IMR-90 (cell line): ENCODE measurements around the gene NNMT. TPM values are rescaled to one million over a fixed set of nuclear protein-coding genes. Genes with fewer than 3 reads are reported as not detected.
A peak's percentile ranks its signal among the peaks of the same experiment; 100 is the strongest.

Experiments
- ATAC-seq: fragments of 200-7000 bp; cut with Tn5 transposase; 2 replicates; pipeline ENCODE4 v1.9.1; 2020; ENCODE audit warnings: low read depth, mild to moderate bottlenecking, moderate library complexity
- BruUV-seq: library from RNA; stranded (reverse); fragments of 400-500 nt; replicated peaks from 2 replicates; lab custom pipeline; 2021; lab: Mats Ljungman, UMichigan
- CTCF ChIA-PET: fragments of 300-600 bp; formaldehyde crosslinking; extraction: SDS; loops from one replicate; lab custom pipeline; 2021; ENCODE audit warnings: antibody characterized with exemption; lab: Yijun Ruan, JAX
- POLR2A ChIA-PET: fragments of 300-600 bp; sonication (Branson Sonifier 250); formaldehyde crosslinking; loops from one replicate; lab custom pipeline; 2022; ENCODE audit warnings: antibody characterized with exemption; ENCODE audit not compliant: unreplicated experiment; lab: Charles Lee
- DNase-seq: peaks from one replicate; pipeline ENCODE4 v3.0.0; 2013
- H2AFZ ChIP-seq: replicated peaks from 2 replicates; pipeline ENCODE3; 2013; ENCODE audit warnings: low read length, mild to moderate bottlenecking; ENCODE audit not compliant: poor library complexity
- H2AK5ac ChIP-seq: 2 replicates; pipeline ENCODE4 v1.6.1; 2013; ENCODE audit warnings: low read depth, low read length, inconsistent platforms
- H2AK9ac ChIP-seq: replicated peaks from 2 replicates; pipeline ENCODE3; 2013; ENCODE audit warnings: mild to moderate bottlenecking, low read depth, low read length, moderate library complexity; ENCODE audit not compliant: poor library complexity
- H2BK120ac ChIP-seq: 2 replicates; pipeline ENCODE4 v1.6.1; 2013; ENCODE audit warnings: low read depth, low read length, inconsistent platforms
- H2BK15ac ChIP-seq: 3 replicates; pipeline ENCODE4 v1.6.1; 2013; ENCODE audit warnings: low read depth, low read length, inconsistent platforms
- H2BK20ac ChIP-seq: 2 replicates; pipeline ENCODE4 v1.6.1; 2013; ENCODE audit warnings: low read depth, mild to moderate bottlenecking, inconsistent platforms, low read length, moderate library complexity
- H2BK5ac ChIP-seq: 2 replicates; pipeline ENCODE4 v1.6.1; 2013; ENCODE audit warnings: mild to moderate bottlenecking, low read depth, low read length, inconsistent platforms; ENCODE audit not compliant: poor library complexity, severe bottlenecking
- H3K14ac ChIP-seq: replicated peaks from 2 replicates; pipeline ENCODE4 v1.6.1; 2013; ENCODE audit warnings: low read depth, low read length, inconsistent platforms
- H3K18ac ChIP-seq: 2 replicates; pipeline ENCODE4 v1.6.1; 2013; ENCODE audit warnings: low read depth, low read length, control low read depth
- H3K23ac ChIP-seq: 2 replicates; pipeline ENCODE4 v1.6.1; 2013; ENCODE audit warnings: low read depth, low read length, inconsistent platforms
- H3K27ac ChIP-seq: 2 replicates; pipeline ENCODE4 v1.5.1; 2013; ENCODE audit warnings: mild to moderate bottlenecking, control low read depth, low read length; ENCODE audit not compliant: insufficient read depth
- H3K27me3 ChIP-seq: 2 replicates; pipeline ENCODE4 v1.6.1; 2013; ENCODE audit warnings: low read length; ENCODE audit not compliant: control insufficient read depth, insufficient read depth
- H3K36me3 ChIP-seq: 2 replicates; pipeline ENCODE4 v1.6.1; 2013; ENCODE audit warnings: low read length, mixed read lengths; ENCODE audit not compliant: control insufficient read depth, insufficient read depth
- H3K4ac ChIP-seq: 2 replicates; pipeline ENCODE4 v1.6.1; 2013; ENCODE audit warnings: low read depth, low read length, inconsistent platforms
- H3K4me1 ChIP-seq: 2 replicates; pipeline ENCODE4 v1.6.1; 2013; ENCODE audit warnings: low read length, mixed read lengths; ENCODE audit not compliant: control insufficient read depth, insufficient read depth
- H3K4me2 ChIP-seq: 2 replicates; pipeline ENCODE4 v1.6.1; 2013; ENCODE audit warnings: low read depth, mild to moderate bottlenecking, control low read depth, low read length, moderate library complexity
- H3K4me3 ChIP-seq: 2 replicates; pipeline ENCODE4 v1.5.1; 2013; ENCODE audit warnings: low read depth, mild to moderate bottlenecking, control low read depth, low read length, moderate library complexity; ENCODE audit not compliant: insufficient read depth
- H3K56ac ChIP-seq: 2 replicates; pipeline ENCODE4 v1.6.1; 2013; ENCODE audit warnings: low read length, inconsistent platforms; ENCODE audit not compliant: insufficient read depth; ENCODE audit errors: extremely low read depth
- H3K79me1 ChIP-seq, 2 experiments: 2 replicates each; pipeline ENCODE4 v1.6.1; 2013; ENCODE audit warnings: low read length in 2 of 2, inconsistent platforms in 1 of 2, low read depth in 1 of 2
- H3K9ac ChIP-seq: 2 replicates; pipeline ENCODE4 v1.6.1; 2013; ENCODE audit warnings: low read depth, low read length, control low read depth
- H3K9me1 ChIP-seq: 2 replicates; pipeline ENCODE4 v1.6.1; 2013; ENCODE audit warnings: low read length, inconsistent platforms; ENCODE audit not compliant: insufficient read depth
- H3K9me3 ChIP-seq: 2 replicates; pipeline ENCODE4 v1.6.1; 2013; ENCODE audit warnings: low read length; ENCODE audit not compliant: control insufficient read depth, insufficient read depth
- H4K20me1 ChIP-seq: 2 replicates; pipeline ENCODE4 v1.6.1; 2013; ENCODE audit warnings: low read length, inconsistent platforms; ENCODE audit not compliant: insufficient read depth
- H4K5ac ChIP-seq: 2 replicates; pipeline ENCODE4 v1.6.1; 2013; ENCODE audit warnings: mild to moderate bottlenecking, low read depth, low read length, control low read depth
- H4K8ac ChIP-seq, 2 experiments: 2 replicates each; pipeline ENCODE4 v1.6.1; 2013; ENCODE audit warnings: low read depth in 2 of 2, low read length in 2 of 2, control low read depth in 1 of 2, inconsistent platforms in 1 of 2
- H4K91ac ChIP-seq: 2 replicates; pipeline ENCODE4 v1.6.1; 2013; ENCODE audit warnings: low read depth, low read length, inconsistent platforms; ENCODE audit not compliant: insufficient read depth
- BHLHE40 ChIP-seq: fragments of 150-350 bp; IDR thresholded peaks from 2 replicates; pipeline ENCODE4 v1.6.1; 2016; ENCODE audit warnings: mild to moderate bottlenecking, low read depth, low read length
- CEBPB ChIP-seq: IDR thresholded peaks from 2 replicates; pipeline ENCODE4 v1.6.1; 2012; ENCODE audit warnings: low read depth, low read length, improper control_type of control experiment
- CHD1 ChIP-seq: IDR thresholded peaks from 2 replicates; pipeline ENCODE4 v1.6.1; 2012; ENCODE audit warnings: low read depth, low read length, improper control_type of control experiment
- CTCF ChIP-seq: conservative IDR thresholded peaks from 2 replicates; pipeline ENCODE4 v1.5.1; 2012; ENCODE audit warnings: mild to moderate bottlenecking, low read depth, low read length, improper control_type of control experiment
- MAFK ChIP-seq: IDR thresholded peaks from 2 replicates; pipeline ENCODE4 v1.6.1; 2012; ENCODE audit warnings: low read depth, low read length, improper control_type of control experiment
- MAZ ChIP-seq: IDR thresholded peaks from 2 replicates; pipeline ENCODE4 v1.6.1; 2012; ENCODE audit warnings: low read depth, mild to moderate bottlenecking, low read length, improper control_type of control experiment, moderate library complexity, borderline replicate concordance
- MXI1 ChIP-seq: IDR thresholded peaks from 2 replicates; pipeline ENCODE4 v1.6.1; 2012; ENCODE audit warnings: low read depth, mild to moderate bottlenecking, low read length, moderate library complexity, borderline replicate concordance
- NFE2L2 ChIP-seq: fragments of 150-350 bp; IDR thresholded peaks from 2 replicates; pipeline ENCODE4 v1.6.1; 2016; ENCODE audit warnings: low read depth, mild to moderate bottlenecking, low read length
- RAD21 ChIP-seq: IDR thresholded peaks from 2 replicates; pipeline ENCODE4 v1.6.1; 2012; ENCODE audit warnings: low read length, improper control_type of control experiment
- RFX5 ChIP-seq: IDR thresholded peaks from 2 replicates; pipeline ENCODE4 v1.8.0; 2012; ENCODE audit warnings: low read depth, mild to moderate bottlenecking, low read length, moderate library complexity
- SMC3 ChIP-seq: fragments of 150-350 bp; IDR thresholded peaks from 2 replicates; pipeline ENCODE4 v1.6.1; 2016; ENCODE audit warnings: low read depth, mild to moderate bottlenecking, antibody characterized with exemption, low read length, moderate library complexity
- dilution Hi-C: fragments of 300-500 bp; cut with HindIII; formaldehyde crosslinking; loops from one replicate; pipeline ENCODE4 v1.14.3; 2018; ENCODE audit warnings: low sequenced_read_pairs; ENCODE audit not compliant: unreplicated experiment
- in situ Hi-C: fragments of 300-500 bp; cut with MboI; formaldehyde crosslinking; loops from 3 replicates; pipeline ENCODE4 v1.14.3; 2019; ENCODE audit warnings: low sequenced_read_pairs, inconsistent platforms, mixed read lengths
- intact Hi-C: fragments of 100-400 bp; cut with micrococcal nuclease; formaldehyde crosslinking; loops from 2 replicates; pipeline ENCODE4 v1.10.0; 2022
- polyA plus RNA-seq, 3 experiments: library from polyadenylated mRNA; depleted of rRNA; stranded (reverse); fragments of >200 nt; gene quantifications; 2 replicates each; pipeline ENCODE4 v1.2.3, GENCODE V29; 2012; ENCODE audit warnings: low replicate concordance in 1 of 3
- total RNA-seq: library from RNA; depleted of rRNA; stranded (reverse); fragments of >200 nt; gene quantifications from 2 replicates; pipeline ENCODE4 v1.2.3, GENCODE V29; 2012
- TF ChIP-seq, protein P1 (sequence below): fragments of 150-350 bp; IDR thresholded peaks from 2 replicates; pipeline ENCODE4 v1.6.1; 2016; ENCODE audit warnings: low read depth, mild to moderate bottlenecking, low read length, moderate library complexity, borderline replicate concordance

The NNMT gene
- total and polyA plus RNA-seq, 2 of the 4 experiments (the other 2 are of a cell fraction), result 79.7 to 108 TPM

DNA sequence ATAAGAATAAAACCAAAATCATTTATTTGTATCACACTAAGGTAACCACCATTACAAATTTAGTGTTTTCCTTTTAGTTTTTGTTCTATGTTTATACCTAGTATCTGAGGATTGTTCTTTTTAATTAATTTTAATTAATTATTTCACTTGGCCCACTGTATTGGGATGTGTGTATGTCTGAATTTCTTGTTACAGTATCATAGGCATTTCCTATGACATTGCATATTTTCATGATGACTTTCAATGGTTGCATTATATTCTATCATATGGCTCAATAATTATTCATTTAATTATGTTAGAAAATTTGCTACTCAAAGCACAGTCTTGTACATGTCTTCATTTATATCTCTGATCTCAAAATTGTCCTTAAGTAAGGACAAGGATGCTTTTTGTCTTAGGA is 63.1 kb downstream of the NNMT start:
- Histone ChIP-seq H3K4me1 (peaks cover 7% of the 10 kb centered on the region), H3K18ac (peak overlapping the region; percentile 89; the same call in 1 of the 2 replicates), H4K91ac (no peak overlapping the region), H3K56ac (0 out of 2 replicates have a peak overlapping the region, but pooled peaks have one; percentile 38), H3K79me1 (no peaks in the 10 kb centered on the region), H3K14ac (peak overlapping the region; percentile 60; the same call in 1 of the 2 replicates), H4K5ac (peak overlapping the region; percentile 86; the same call in 1 of the 2 replicates), H3K23ac (no peak overlapping the region), H3K9me1 (peaks cover 4% of the 10 kb centered on the region; the same call in 1 of the 2 replicates), H2AK5ac (no peak overlapping the region), H2BK15ac (peak overlapping the region; percentile 36; the same call in 1 of the 3 replicates), H4K20me1 (no peaks in the 10 kb centered on the region), H2BK120ac (peak overlapping the region; percentile 56; the same call in 1 of the 2 replicates), H2BK20ac (peak overlapping the region; percentile 83; the same call in 1 of the 2 replicates), H2AK9ac (no peak overlapping the region), H3K4ac (peak overlapping the region; percentile 54; the same call in 1 of the 2 replicates), H3K36me3 (no peaks in the 10 kb centered on the region), H3K4me2 (no peak overlapping the region), H3K9ac (no peak overlapping the region), H3K4me3 (no peak overlapping the region), H4K8ac (peak overlapping the region; percentile 29 to 85; a peak in 2 of 4 replicates), H3K27ac (no peak overlapping the region), H2AFZ (no peak overlapping the region), H3K9me3 (no peaks in the 10 kb centered on the region), H3K27me3 (no peaks in the 10 kb centered on the region), H2BK5ac (peak overlapping the region; percentile 96)
- peak; percentile 61; the same call in 1 of the 2 replicates for ATAC-seq
- intact Hi-C loops (no loop called here), dilution Hi-C loops (no loop called here), in situ Hi-C loops (loop anchor here (10.0 kb wide), 1 partner anchor 85 kb away; no protein-coding TSS in a partner anchor)
- BruUV-seq, result no TSS peak
- POLR2A ChIA-PET, result no interaction called here
- CTCF ChIA-PET, result interaction anchor here (1.5 kb wide), 1 partner anchor 36 kb away, joined by 4 read pairs; no protein-coding TSS in a partner anchor
- peak; percentile 60 for DNase-seq
- TF ChIP-seq RFX5 (no peak), CHD1 (no peak), RAD21 (no peak), MAFK (peak; percentile 54; the same call in 1 of the 2 replicates), MAZ (no peak), SMC3 (no peak), CTCF (no peak), CEBPB (peak; percentile 83), MXI1 (no peak), BHLHE40 (no peak), NFE2L2 (peak; percentile 80)
- TF ChIP-seq, protein P1, sequence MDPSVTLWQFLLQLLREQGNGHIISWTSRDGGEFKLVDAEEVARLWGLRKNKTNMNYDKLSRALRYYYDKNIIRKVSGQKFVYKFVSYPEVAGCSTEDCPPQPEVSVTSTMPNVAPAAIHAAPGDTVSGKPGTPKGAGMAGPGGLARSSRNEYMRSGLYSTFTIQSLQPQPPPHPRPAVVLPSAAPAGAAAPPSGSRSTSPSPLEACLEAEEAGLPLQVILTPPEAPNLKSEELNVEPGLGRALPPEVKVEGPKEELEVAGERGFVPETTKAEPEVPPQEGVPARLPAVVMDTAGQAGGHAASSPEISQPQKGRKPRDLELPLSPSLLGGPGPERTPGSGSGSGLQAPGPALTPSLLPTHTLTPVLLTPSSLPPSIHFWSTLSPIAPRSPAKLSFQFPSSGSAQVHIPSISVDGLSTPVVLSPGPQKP, result no peak
